SK-N-SH treated with all-trans-retinoic acid at 6 μM for 48 hours (cell line): ENCODE data around the gene IGSF9.

Experiments
- ATAC-seq: fragments of 200-7000 bp; cut with Tn5 transposase; 3 replicates; pipeline ENCODE4 v1.9.1; 2020; ENCODE audit warnings: mild to moderate bottlenecking, moderate library complexity
- ARNTL ChIP-seq: fragments of 450-650 bp; formaldehyde crosslinking; IDR thresholded peaks from 2 replicates; pipeline ENCODE4 v1.5.0; 2020; ENCODE audit warnings: low read depth, mild to moderate bottlenecking, moderate library complexity, borderline replicate concordance
- BACH2 ChIP-seq: fragments of 250-450 bp; sonication (Bioruptor Pico); IDR thresholded peaks from 2 replicates; pipeline ENCODE4 v1.9.0; 2021; ENCODE audit warnings: mild to moderate bottlenecking, borderline replicate concordance
- CREB5 ChIP-seq: fragments of 250-450 bp; sonication (Bioruptor Pico); IDR thresholded peaks from 2 replicates; pipeline ENCODE4 v1.5.1; 2020; ENCODE audit warnings: low read depth, mild to moderate bottlenecking, moderate library complexity
- CSDC2 ChIP-seq: fragments of 250-450 bp; sonication (Bioruptor Pico); IDR thresholded peaks from 2 replicates; pipeline ENCODE4 v1.5.0; 2020; ENCODE audit warnings: mild to moderate bottlenecking, moderate library complexity
- CSRNP3 ChIP-seq: fragments of 250-450 bp; sonication (Bioruptor Pico); IDR thresholded peaks from 2 replicates; pipeline ENCODE4 v1.5.1; 2021; ENCODE audit warnings: mild to moderate bottlenecking, moderate library complexity
- ESRRG ChIP-seq: fragments of 250-450 bp; sonication (Bioruptor Pico); IDR thresholded peaks from 2 replicates; pipeline ENCODE4 v1.6.1; 2021; ENCODE audit warnings: mild to moderate bottlenecking
- GLIS3 ChIP-seq: fragments of 250-450 bp; sonication (Bioruptor Pico); IDR thresholded peaks from 2 replicates; pipeline ENCODE4 v1.5.0; 2020; ENCODE audit warnings: mild to moderate bottlenecking, moderate library complexity
- ISL1 ChIP-seq: fragments of 250-450 bp; sonication (Bioruptor Pico); IDR thresholded peaks from 2 replicates; pipeline ENCODE4 v2.1.2; 2022; ENCODE audit warnings: mild to moderate bottlenecking, moderate library complexity
- OSR1 ChIP-seq: fragments of 250-450 bp; sonication (Bioruptor Pico); IDR thresholded peaks from 2 replicates; pipeline ENCODE4 v1.8.0; 2022; ENCODE audit warnings: moderate library complexity, mild to moderate bottlenecking, inconsistent platforms
- PATZ1 ChIP-seq: fragments of 250-450 bp; sonication (Bioruptor Pico); IDR thresholded peaks from 2 replicates; pipeline ENCODE4 v1.8.0; 2020; ENCODE audit warnings: mild to moderate bottlenecking, moderate library complexity, borderline replicate concordance
- POU6F1 ChIP-seq: fragments of 250-450 bp; sonication (Bioruptor Pico); IDR thresholded peaks from 2 replicates; pipeline ENCODE4 v1.8.0; 2021; ENCODE audit warnings: low read depth, mild to moderate bottlenecking, moderate library complexity, borderline replicate concordance
- PPARA ChIP-seq: fragments of 250-450 bp; sonication (Bioruptor Pico); IDR thresholded peaks from 2 replicates; pipeline ENCODE4 v1.5.0; 2020; ENCODE audit warnings: mild to moderate bottlenecking, borderline replicate concordance
- RARB ChIP-seq: fragments of 250-450 bp; sonication (Bioruptor Pico); IDR thresholded peaks from 2 replicates; pipeline ENCODE4 v1.8.0; 2021; ENCODE audit warnings: mild to moderate bottlenecking, moderate library complexity
- SNAI2 ChIP-seq: fragments of 250-450 bp; sonication (Bioruptor Pico); IDR thresholded peaks from 2 replicates; pipeline ENCODE4 v1.5.0; 2020; ENCODE audit warnings: mild to moderate bottlenecking, moderate library complexity
- TCF4 ChIP-seq: fragments of 250-450 bp; sonication (Bioruptor Pico); IDR thresholded peaks from 2 replicates; pipeline ENCODE4 v1.8.0; 2021; ENCODE audit warnings: mild to moderate bottlenecking, moderate library complexity, borderline replicate concordance
- TSHZ2 ChIP-seq: fragments of 250-450 bp; sonication (Bioruptor Pico); IDR thresholded peaks from 2 replicates; pipeline ENCODE4 v1.5.0; 2020; ENCODE audit warnings: mild to moderate bottlenecking, moderate library complexity
- ZC3H10 ChIP-seq: fragments of 250-450 bp; sonication (Bioruptor Pico); IDR thresholded peaks from 2 replicates; pipeline ENCODE4 v1.5.1; 2021; ENCODE audit warnings: mild to moderate bottlenecking, moderate library complexity
- ZFP3 ChIP-seq: fragments of 250-450 bp; sonication (Bioruptor Pico); IDR thresholded peaks from 2 replicates; pipeline ENCODE4 v1.5.0; 2020; ENCODE audit warnings: mild to moderate bottlenecking, moderate library complexity
- ZFP30 ChIP-seq: fragments of 450-650 bp; formaldehyde crosslinking; IDR thresholded peaks from 2 replicates; pipeline ENCODE4 v1.5.0; 2022; ENCODE audit warnings: mild to moderate bottlenecking, moderate library complexity
- ZNF565 ChIP-seq: fragments of 450-650 bp; formaldehyde crosslinking; conservative IDR thresholded peaks from 2 replicates; pipeline ENCODE4 v1.5.0; 2020; ENCODE audit warnings: low read depth, mild to moderate bottlenecking, moderate library complexity
- ZNF8 ChIP-seq: fragments of 450-650 bp; formaldehyde crosslinking; IDR thresholded peaks from 2 replicates; pipeline ENCODE4 v1.5.0; 2020; ENCODE audit warnings: mild to moderate bottlenecking, moderate library complexity

Gene IGSF9

GRCh38 chr1:159947942-159948341 is 2.5 kb upstream of the IGSF9 start:
- no peak for ATAC-seq
- TF ChIP-seq GLIS3 (CRISPR knock-in tag) (no peak), CSDC2 (CRISPR knock-in tag) (no peak), ZNF565 (CRISPR knock-in tag) (no peak), BACH2 (CRISPR knock-in tag) (no peak), PATZ1 (CRISPR knock-in tag) (no peak), RARB (CRISPR knock-in tag) (no peak), SNAI2 (CRISPR knock-in tag) (no peak), ESRRG (CRISPR knock-in tag) (no peak), TSHZ2 (CRISPR knock-in tag) (no peak), CSRNP3 (no peak), TCF4 (CRISPR knock-in tag) (no peak), ISL1 (CRISPR knock-in tag) (no peak), PPARA (CRISPR knock-in tag) (no peak), ZC3H10 (CRISPR knock-in tag) (no peak), POU6F1 (no peak), OSR1 (CRISPR knock-in tag) (no peak), CREB5 (CRISPR knock-in tag) (no peak), ARNTL (CRISPR knock-in tag) (no peak), ZFP3 (CRISPR knock-in tag) (no peak), ZFP30 (no peak)

GRCh38 chr1:159946242-159947187 is 1.1 kb upstream of the IGSF9 start:
- no peak for ATAC-seq
- TF ChIP-seq ISL1 (CRISPR knock-in tag) (no peak), RARB (CRISPR knock-in tag) (no peak), PATZ1 (CRISPR knock-in tag) (no peak), OSR1 (CRISPR knock-in tag) (no peak), ARNTL (CRISPR knock-in tag) (no peak), ZC3H10 (CRISPR knock-in tag) (no peak), CSRNP3 (no peak), ZFP30 (no peak), GLIS3 (CRISPR knock-in tag) (no peak), TCF4 (CRISPR knock-in tag) (no peak), CREB5 (CRISPR knock-in tag) (no peak), ZNF8 (CRISPR knock-in tag) (no peak)
